ENCODE data around the gene PRRC1.

DNA sequence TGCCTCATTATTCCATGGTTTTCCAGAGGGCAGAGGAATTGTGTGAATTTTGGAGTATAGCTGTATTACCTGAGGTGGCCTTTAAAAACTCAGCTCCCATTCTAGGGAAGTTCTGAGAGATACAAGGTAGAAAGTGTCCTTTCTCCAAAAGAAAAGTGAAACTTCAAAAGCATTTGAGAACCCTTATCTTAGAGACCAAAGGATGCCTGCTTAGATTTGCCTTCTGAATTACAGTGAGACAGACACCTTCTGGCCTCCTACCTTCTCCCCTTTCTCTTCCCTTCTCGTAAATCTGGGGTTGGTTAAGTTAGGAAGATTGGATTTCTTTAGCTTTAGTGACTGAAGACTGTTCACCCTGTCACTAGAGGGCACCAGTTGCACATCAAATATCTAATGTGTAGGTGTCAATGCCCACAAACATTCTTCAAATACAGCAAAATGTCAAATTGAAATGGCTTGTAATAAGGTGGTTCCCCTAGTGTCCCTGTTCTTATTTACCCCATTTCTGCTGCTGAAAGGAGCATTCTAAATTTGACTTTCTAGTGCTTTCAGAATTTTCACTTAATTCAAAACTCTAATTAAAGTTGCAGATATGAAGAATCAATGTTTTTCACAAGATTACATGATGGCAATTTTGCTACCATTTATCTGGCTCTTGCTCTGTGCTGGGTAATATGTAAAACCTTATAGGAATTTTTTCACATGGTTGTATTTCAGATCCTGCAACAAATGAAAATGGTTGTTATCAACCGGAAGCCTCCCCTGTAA lies 46.7 kb downstream of the PRRC1 start:
- TF ChIP-seq CTCF (IDR thresholded peaks at IDR 0.05) (peak; percentile 55 to 76 (median 66)), POLR2A (IDR thresholded peaks at IDR 0.05) (no peak)

Data from heart left ventricle (tissue), 13 donors.